GM18909 (cell line): ENCODE results near the gene RASGRF1.
"Not testable (repeated sequence)": the region's sequence is repeated elsewhere in the genome, so short reads cannot be mapped to it uniquely, and the experiment has no call there.

Experiments used
- ATAC-seq: cut with Tn5 transposase; IDR thresholded peaks from one replicate; pipeline ENCODE4 v1.9.1; 2021; ENCODE audit warnings: mild to moderate bottlenecking; ENCODE audit not compliant: unreplicated experiment, poor library complexity

RASGRF1 gene

GRCh38 chr15:79042213-79042928 lies 48.2 kb downstream of the RASGRF1 start:
- no peak for ATAC-seq

GRCh38 chr15:79041601-79042168 lies 48.9 kb downstream of the RASGRF1 start:
- no peak for ATAC-seq

- ATAC-seq: no peak
Measured at GRCh38 chr15:79037848-79038247, 52.7 kb downstream of the RASGRF1 start.

GRCh38 chr15:79036323-79036722 lies 54.3 kb downstream of the RASGRF1 start:
- ATAC-seq: no peak

GRCh38 chr15:79035814-79036213 lies 54.8 kb downstream of the RASGRF1 start:
- no peak for ATAC-seq

GRCh38 chr15:79035111-79035601 lies 55.4 kb downstream of the RASGRF1 start:
- ATAC-seq: no peak

- no peak for ATAC-seq
Measured at GRCh38 chr15:79034284-79034683, 56.3 kb downstream of the RASGRF1 start.

- ATAC-seq: no peak
Measured at GRCh38 chr15:79032656-79033055, 57.9 kb downstream of the RASGRF1 start.

GRCh38 chr15:79031821-79032220 lies 58.8 kb downstream of the RASGRF1 start:
- no peak for ATAC-seq

GRCh38 chr15:79031201-79031600 lies 59.4 kb downstream of the RASGRF1 start:
- ATAC-seq: no peak

- no peak for ATAC-seq
Measured at GRCh38 chr15:79030470-79030869, 60.1 kb downstream of the RASGRF1 start.

- no peak for ATAC-seq
Measured at GRCh38 chr15:79028411-79028964, 62.1 kb downstream of the RASGRF1 start.

- no peak for ATAC-seq
Measured at GRCh38 chr15:79027532-79028410, 62.8 kb downstream of the RASGRF1 start.

- no peak for ATAC-seq
Measured at GRCh38 chr15:79025802-79026201, 64.8 kb downstream of the RASGRF1 start.

GRCh38 chr15:79025201-79025600 lies 65.4 kb downstream of the RASGRF1 start:
- no peak for ATAC-seq

GRCh38 chr15:79024493-79024892 lies 66.1 kb downstream of the RASGRF1 start:
- not testable (repeated sequence) for ATAC-seq

- no peak for ATAC-seq
Measured at GRCh38 chr15:79023918-79024317, 66.7 kb downstream of the RASGRF1 start.

- ATAC-seq: no peak
Measured at GRCh38 chr15:79023546-79023890, 67.1 kb downstream of the RASGRF1 start.

- ATAC-seq: no peak
Measured at GRCh38 chr15:79018960-79019359, 71.6 kb downstream of the RASGRF1 start.

GRCh38 chr15:79017953-79018352 lies 72.6 kb downstream of the RASGRF1 start:
- no peak for ATAC-seq
